A549 (cell line): Measurements from ENCODE around the gene SLC16A5. TPM values are rescaled to one million over a fixed set of nuclear protein-coding genes. Genes with fewer than 3 reads are reported as not detected.
A peak's percentile ranks its signal among the peaks of the same experiment; 100 is the strongest.

Source experiments
- ATAC-seq, 2 experiments: fragments of 200-7000 bp in 1 of 2; fragments of >200 bp in 1 of 2; cut with Nextera tagmentation in 1 of 2; cut with Tn5 transposase in 1 of 2; 3 replicates each; pipeline versions ENCODE4 v1.8.0 to v1.9.1; 2018 to 2020; ENCODE audit warnings: mild to moderate bottlenecking in 1 of 2, moderate library complexity in 1 of 2
- CTCF ChIA-PET: fragments of 300-600 bp; sonication (Branson Sonifier 250); formaldehyde crosslinking; extraction: SDS; loops from one replicate; lab custom pipeline; 2021; ENCODE audit warnings: antibody characterized with exemption, inconsistent platforms; lab: Yijun Ruan, JAX
- POLR2A ChIA-PET: fragments of 350-600 bp; formaldehyde crosslinking; extraction: SDS; loops from one replicate; lab custom pipeline; 2021; ENCODE audit warnings: antibody characterized with exemption, inconsistent platforms; lab: Yijun Ruan, JAX
- DNase-seq, 2 experiments: peaks; one replicate each; pipeline versions ENCODE4 v3.0.0 to v3.0.0-alpha.2; 2011 to 2016; ENCODE audit warnings: low read depth in 1 of 2, low spot score in 1 of 2
- FAIRE-seq: peaks from 2 replicates; lab custom pipeline; 2011; peaks lifted over from hg19 to GRCh38; lab: Jason Lieb, UNC
- H3K27ac ChIP-seq, 2 experiments: fragments of >200 bp; sonication (Bioruptor Twin); formaldehyde crosslinking; 3 replicates each; pipeline ENCODE4 v1.5.1; 2016 to 2017
- H3K4me1 ChIP-seq: fragments of >200 bp; sonication (Bioruptor Twin); formaldehyde crosslinking; 3 replicates; pipeline ENCODE4 v1.6.1; 2016
- H3K4me2 ChIP-seq: fragments of >200 bp; sonication (Bioruptor Twin); formaldehyde crosslinking; 3 replicates; pipeline ENCODE4 v1.6.1; 2016
- H3K4me3 ChIP-seq: fragments of >200 bp; sonication (Bioruptor Twin); formaldehyde crosslinking; 3 replicates; pipeline ENCODE4 v1.5.1; 2016
- H3K9me3 ChIP-seq: fragments of >200 bp; sonication (Bioruptor Twin); formaldehyde crosslinking; 3 replicates; pipeline ENCODE4 v1.6.1; 2016
- CEBPB ChIP-seq, 2 experiments: fragments of >200 bp in 1 of 2; sonication (Bioruptor Twin) in 1 of 2; formaldehyde crosslinking in 1 of 2; IDR thresholded peaks; 2 replicates each; pipeline ENCODE4 v1.6.1; 2012 to 2016
- CHD2 ChIP-seq: fragments of 150-350 bp; IDR thresholded peaks from 2 replicates; pipeline ENCODE4 v1.6.1; 2014; ENCODE audit warnings: low read length; ENCODE audit not compliant: partially characterized antibody
- FOSB ChIP-seq: fragments of 250-450 bp; sonication (Bioruptor Pico); IDR thresholded peaks from 2 replicates; pipeline ENCODE4 v1.5.0; 2020; ENCODE audit warnings: mild to moderate bottlenecking, moderate library complexity
- FOXS1 ChIP-seq: fragments of 250-450 bp; sonication (Bioruptor Pico); IDR thresholded peaks from 2 replicates; pipeline ENCODE4 v1.5.0; 2020; ENCODE audit warnings: mild to moderate bottlenecking, moderate library complexity
- HES2 ChIP-seq: fragments of >200 bp; sonication (Bioruptor Twin); formaldehyde crosslinking; IDR thresholded peaks from 2 replicates; pipeline ENCODE4 v1.6.1; 2016
- JUNB ChIP-seq: fragments of >200 bp; sonication (Bioruptor Twin); formaldehyde crosslinking; IDR thresholded peaks from 2 replicates; pipeline ENCODE4 v1.6.1; 2016
- MAFK ChIP-seq: fragments of 450-650 bp; IDR thresholded peaks from 2 replicates; pipeline ENCODE4 v1.6.1; 2014; ENCODE audit not compliant: partially characterized antibody
- RAD21 ChIP-seq, 2 experiments: fragments of >200 bp in 1 of 2; sonication (Bioruptor Twin) in 1 of 2; formaldehyde crosslinking in 1 of 2; IDR thresholded peaks in 1 of 2; conservative IDR thresholded peaks in 1 of 2; 2 replicates in 1 of 2; 3 replicates in 1 of 2; pipeline ENCODE4 v1.6.1; 2012 to 2018; ENCODE audit warnings: inconsistent platforms in 1 of 2
- RFX5 ChIP-seq: fragments of 450-650 bp; IDR thresholded peaks from 2 replicates; pipeline ENCODE4 v1.7.1; 2014; ENCODE audit warnings: antibody characterized with exemption, mild to moderate bottlenecking, moderate library complexity
- RNF2 ChIP-seq: fragments of 200-600 bp; sonication (generic); IDR thresholded peaks from 2 replicates; pipeline ENCODE4 v1.6.1; 2016; ENCODE audit warnings: low read depth, mild to moderate bottlenecking, antibody characterized with exemption, moderate library complexity, borderline replicate concordance
- WGBS: methylation state at CpG from one replicate; pipeline ENCODE4 v1.1.6; 2017; ENCODE audit errors: missing lambda C conversion rate; 5-methylcytosine and 5-hydroxymethylcytosine counted together
- polyA plus RNA-seq, 4 experiments: library from polyadenylated mRNA; depleted of rRNA in 3 of 4; stranded (reverse); fragments of >200 nt; fragmentation: RNase III in 1 of 4; extraction: RNeasy Plus Mini Kit Qiagen cat#74134 plus additional on column Dnase treatment in 1 of 4; gene quantifications; 2 replicates in 3 of 4; 3 replicates in 1 of 4; pipeline ENCODE4 v1.2.3, GENCODE V29; 2011 to 2017
- TF ChIP-seq, protein P1 (sequence below): fragments of 250-450 bp; sonication (Bioruptor Pico); IDR thresholded peaks from 2 replicates; pipeline ENCODE4 v1.5.0; 2020; ENCODE audit warnings: low read depth, mild to moderate bottlenecking, moderate library complexity
- TF ChIP-seq, protein P2 (sequence below): fragments of 200-600 bp; sonication (generic); IDR thresholded peaks from 2 replicates; pipeline ENCODE4 v1.6.1; 2016; ENCODE audit warnings: antibody characterized with exemption, mild to moderate bottlenecking, moderate library complexity

The SLC16A5 gene
- polyA plus RNA-seq, 2 of the 4 experiments (the other 2 are of a cell fraction): 19.0 to 27.2 TPM

DNA sequence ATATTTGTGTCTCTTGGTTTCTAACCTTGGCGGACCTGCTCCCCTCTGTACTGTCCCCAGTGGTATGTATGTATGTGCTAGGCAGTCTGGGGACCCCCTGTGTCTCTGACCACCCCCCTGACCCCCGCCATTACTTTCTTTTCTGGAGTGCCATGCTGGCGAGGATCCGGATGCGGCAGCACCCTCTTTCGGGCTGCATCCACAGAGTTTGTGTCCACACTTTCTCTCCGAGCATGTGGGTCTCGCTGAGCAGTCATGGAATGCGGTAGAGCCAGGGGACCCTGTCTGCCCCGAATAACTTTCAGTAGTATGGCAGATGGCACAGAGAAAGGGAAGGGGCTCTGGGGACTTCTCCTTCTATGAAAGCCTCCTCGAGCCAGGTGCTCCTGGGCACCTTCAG lies 23.7 kb upstream of the SLC16A5 start:
- DNase-seq (no peak), FAIRE-seq (no peak), ATAC-seq (no peak)
- Histone ChIP-seq H3K9me3 (no peaks in the 10 kb centered on the region), H3K4me1 (no peaks in the 10 kb centered on the region), H3K4me2 (no peak overlapping the region), H3K4me3 (no peak overlapping the region), H3K27ac (no peak overlapping the region)
- TF ChIP-seq RFX5: no peak
- no peak for TF ChIP-seq FOXS1 (CRISPR knock-in tag)
- TF ChIP-seq, protein P1, sequence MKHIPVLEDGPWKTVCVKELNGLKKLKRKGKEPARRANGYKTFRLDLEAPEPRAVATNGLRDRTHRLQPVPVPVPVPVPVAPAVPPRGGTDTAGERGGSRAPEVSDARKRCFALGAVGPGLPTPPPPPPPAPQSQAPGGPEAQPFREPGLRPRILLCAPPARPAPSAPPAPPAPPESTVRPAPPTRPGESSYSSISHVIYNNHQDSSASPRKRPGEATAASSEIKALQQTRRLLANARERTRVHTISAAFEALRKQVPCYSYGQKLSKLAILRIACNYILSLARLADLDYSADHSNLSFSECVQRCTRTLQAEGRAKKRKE (CRISPR knock-in tag): no peak
- TF ChIP-seq HES2: no peak
- no peak for TF ChIP-seq FOSB (CRISPR knock-in tag)
- TF ChIP-seq, protein P2, sequence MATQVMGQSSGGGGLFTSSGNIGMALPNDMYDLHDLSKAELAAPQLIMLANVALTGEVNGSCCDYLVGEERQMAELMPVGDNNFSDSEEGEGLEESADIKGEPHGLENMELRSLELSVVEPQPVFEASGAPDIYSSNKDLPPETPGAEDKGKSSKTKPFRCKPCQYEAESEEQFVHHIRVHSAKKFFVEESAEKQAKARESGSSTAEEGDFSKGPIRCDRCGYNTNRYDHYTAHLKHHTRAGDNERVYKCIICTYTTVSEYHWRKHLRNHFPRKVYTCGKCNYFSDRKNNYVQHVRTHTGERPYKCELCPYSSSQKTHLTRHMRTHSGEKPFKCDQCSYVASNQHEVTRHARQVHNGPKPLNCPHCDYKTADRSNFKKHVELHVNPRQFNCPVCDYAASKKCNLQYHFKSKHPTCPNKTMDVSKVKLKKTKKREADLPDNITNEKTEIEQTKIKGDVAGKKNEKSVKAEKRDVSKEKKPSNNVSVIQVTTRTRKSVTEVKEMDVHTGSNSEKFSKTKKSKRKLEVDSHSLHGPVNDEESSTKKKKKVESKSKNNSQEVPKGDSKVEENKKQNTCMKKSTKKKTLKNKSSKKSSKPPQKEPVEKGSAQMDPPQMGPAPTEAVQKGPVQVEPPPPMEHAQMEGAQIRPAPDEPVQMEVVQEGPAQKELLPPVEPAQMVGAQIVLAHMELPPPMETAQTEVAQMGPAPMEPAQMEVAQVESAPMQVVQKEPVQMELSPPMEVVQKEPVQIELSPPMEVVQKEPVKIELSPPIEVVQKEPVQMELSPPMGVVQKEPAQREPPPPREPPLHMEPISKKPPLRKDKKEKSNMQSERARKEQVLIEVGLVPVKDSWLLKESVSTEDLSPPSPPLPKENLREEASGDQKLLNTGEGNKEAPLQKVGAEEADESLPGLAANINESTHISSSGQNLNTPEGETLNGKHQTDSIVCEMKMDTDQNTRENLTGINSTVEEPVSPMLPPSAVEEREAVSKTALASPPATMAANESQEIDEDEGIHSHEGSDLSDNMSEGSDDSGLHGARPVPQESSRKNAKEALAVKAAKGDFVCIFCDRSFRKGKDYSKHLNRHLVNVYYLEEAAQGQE: no peak
- WGBS: 87% methylated on average over 11 of the region's 11 CpGs
- POLR2A ChIA-PET: no interaction called here
- CTCF ChIA-PET: interaction anchor here (0.7 to 81.8 kb wide), 10 partner anchors 10 to 140 kb away, joined by 3 to 3429 read pairs (median 3); partner anchors contain the start of genes ARMC7, MRPL58, NT5C and OTOP2

- ChIA-PET POLR2A (no interaction called here), CTCF (interaction anchor here (0.7 to 81.8 kb wide), 10 partner anchors 10 to 174 kb away, joined by 3 to 3429 read pairs (median 3); partner anchors contain the start of genes ARMC7, CDR2L, MRPL58 and NT5C)
- no peak for DNase-seq
- Histone ChIP-seq H3K4me3 (no peak overlapping the region), H3K4me2 (no peak overlapping the region), H3K9me3 (no peaks in the 10 kb centered on the region), H3K4me1 (no peaks in the 10 kb centered on the region), H3K27ac (no peak overlapping the region)
- FAIRE-seq: no peak
- TF ChIP-seq JUNB: no peak
- peak; percentile 59 for TF ChIP-seq MAFK
- no peak for TF ChIP-seq CEBPB (IDR thresholded peaks at IDR 0.05)
- no peak for ATAC-seq
- WGBS: 90% methylated on average over 8 of the region's 8 CpGs
Observed at GRCh38 chr17:75064460-75064859, 23.3 kb upstream of the SLC16A5 start.

DNA sequence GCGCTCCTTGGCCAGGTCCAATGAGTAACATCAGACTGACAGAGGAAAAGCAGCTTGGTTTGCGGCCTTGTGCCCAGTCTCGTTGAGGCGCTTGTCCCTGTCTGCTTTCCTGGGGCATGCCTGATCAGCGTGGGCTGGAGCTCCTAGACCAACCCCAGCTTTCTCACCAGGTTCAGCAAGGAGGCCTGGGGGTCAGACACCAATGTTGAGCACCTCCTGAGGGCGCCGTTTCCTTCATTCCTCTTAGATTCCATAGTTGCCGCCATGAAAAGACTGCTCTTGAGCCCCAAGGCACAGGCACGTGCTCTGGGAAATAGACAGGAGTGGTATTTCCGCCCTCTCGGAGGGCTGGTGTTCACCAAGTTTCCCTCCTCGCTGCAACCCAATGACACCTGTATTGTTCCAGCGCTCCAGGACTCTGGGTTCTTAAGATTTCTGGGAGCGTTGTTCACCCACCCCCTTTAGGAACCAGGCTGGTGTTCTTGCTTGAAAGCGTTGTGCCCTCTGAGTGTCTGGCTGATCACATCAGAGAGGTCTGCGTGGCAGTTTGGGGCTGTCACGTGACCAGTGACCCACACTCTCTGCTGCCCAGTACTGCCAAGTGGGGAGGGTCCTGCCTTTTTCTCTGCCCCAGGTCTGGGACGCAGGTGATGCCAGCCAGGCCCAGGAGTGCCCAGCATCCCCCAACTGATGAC lies 22.7 kb upstream of the SLC16A5 start:
- ChIA-PET CTCF (interaction anchor here (0.7 to 81.8 kb wide), 10 partner anchors 11 to 173 kb away, joined by 3 to 3429 read pairs (median 3); partner anchors contain the start of genes ARMC7, CDR2L, MRPL58 and NT5C), POLR2A (no interaction called here)
- DNase-seq (no peak), FAIRE-seq (no peak), ATAC-seq (no peak; a peak in 1 of 6 replicates)
- 0 out of 5 replicates have a peak, but pooled peaks of 1 of the 2 experiments have one; percentile 3 for TF ChIP-seq RAD21 (conservative IDR thresholded peaks at IDR 0.05 in 1 of 2, IDR thresholded peaks at IDR 0.05 in 1 of 2)
- no peak for TF ChIP-seq CHD2
- TF ChIP-seq RNF2: no peak
- WGBS: 91% methylated on average over 18 of the region's 18 CpGs
- H3K9me3 ChIP-seq: no peaks in the 10 kb centered on the region
- 0 out of 3 replicates have a peak, but pooled peaks cover 1% of the 10 kb centered on the region for H3K4me1 ChIP-seq
- H3K4me3 ChIP-seq: no peak overlapping the region
- no peak overlapping the region for H3K4me2 ChIP-seq
- H3K27ac ChIP-seq: no peak overlapping the region
